ENCODE data around the gene SLC15A5.

DNA sequence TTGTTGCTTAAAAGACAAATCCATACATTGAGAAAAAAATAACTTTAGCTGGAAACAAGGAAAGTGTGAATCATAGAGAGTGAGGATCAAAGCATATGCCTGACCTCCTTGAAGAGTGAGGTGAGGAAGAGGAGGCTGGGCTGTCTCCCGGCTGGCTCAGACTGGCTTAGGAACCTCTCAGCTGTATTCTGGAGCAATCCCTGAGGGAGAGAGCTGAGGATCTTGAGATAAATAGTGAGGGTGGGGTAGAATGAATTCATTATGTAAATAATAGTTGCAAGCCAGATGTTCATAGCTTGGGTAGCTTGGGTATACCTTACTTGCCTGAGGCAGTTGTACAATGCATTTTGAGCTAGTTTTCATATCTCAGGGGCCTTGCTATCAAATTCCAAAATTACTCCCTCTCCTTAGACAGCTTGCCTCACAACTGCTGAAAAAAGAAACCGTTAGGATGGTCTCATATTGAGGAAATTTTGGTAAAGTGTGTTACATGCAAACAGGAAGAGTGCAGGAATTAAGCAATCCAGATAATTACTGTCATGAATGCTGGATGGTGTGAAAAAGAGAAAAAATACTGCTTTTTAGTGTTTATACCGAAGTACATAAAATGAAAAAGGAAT lies 30.5 kb upstream of the SLC15A5 start:
- TF ChIP-seq, protein P1, sequence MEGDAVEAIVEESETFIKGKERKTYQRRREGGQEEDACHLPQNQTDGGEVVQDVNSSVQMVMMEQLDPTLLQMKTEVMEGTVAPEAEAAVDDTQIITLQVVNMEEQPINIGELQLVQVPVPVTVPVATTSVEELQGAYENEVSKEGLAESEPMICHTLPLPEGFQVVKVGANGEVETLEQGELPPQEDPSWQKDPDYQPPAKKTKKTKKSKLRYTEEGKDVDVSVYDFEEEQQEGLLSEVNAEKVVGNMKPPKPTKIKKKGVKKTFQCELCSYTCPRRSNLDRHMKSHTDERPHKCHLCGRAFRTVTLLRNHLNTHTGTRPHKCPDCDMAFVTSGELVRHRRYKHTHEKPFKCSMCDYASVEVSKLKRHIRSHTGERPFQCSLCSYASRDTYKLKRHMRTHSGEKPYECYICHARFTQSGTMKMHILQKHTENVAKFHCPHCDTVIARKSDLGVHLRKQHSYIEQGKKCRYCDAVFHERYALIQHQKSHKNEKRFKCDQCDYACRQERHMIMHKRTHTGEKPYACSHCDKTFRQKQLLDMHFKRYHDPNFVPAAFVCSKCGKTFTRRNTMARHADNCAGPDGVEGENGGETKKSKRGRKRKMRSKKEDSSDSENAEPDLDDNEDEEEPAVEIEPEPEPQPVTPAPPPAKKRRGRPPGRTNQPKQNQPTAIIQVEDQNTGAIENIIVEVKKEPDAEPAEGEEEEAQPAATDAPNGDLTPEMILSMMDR (IDR thresholded peaks at IDR 0.05; ENCODE audit: low read depth, low read length) = no peak
- no peak for TF ChIP-seq EZH2phosphoT487 (IDR thresholded peaks at IDR 0.05; ENCODE audit: low read depth)
